HEK293 (cell line): Measurements from ENCODE around the gene MYO5B.

Experiments
- SP7 ChIP-seq: fragments of 450-650 bp; formaldehyde crosslinking; IDR thresholded peaks from 2 replicates; pipeline ENCODE4 v1.5.1; 2016; ENCODE audit warnings: missing biosample characterization, missing genetic modification characterization
- ZNF114 ChIP-seq: fragments of 450-650 bp; formaldehyde crosslinking; IDR thresholded peaks from 2 replicates; pipeline ENCODE4 v1.5.0; 2017; ENCODE audit warnings: missing biosample characterization, missing genetic modification characterization
- ZNF133 ChIP-seq: fragments of 450-650 bp; formaldehyde crosslinking; IDR thresholded peaks from 2 replicates; pipeline ENCODE4 v1.5.1; 2016; ENCODE audit warnings: missing biosample characterization, missing genetic modification characterization
- ZNF221 ChIP-seq: fragments of 450-650 bp; formaldehyde crosslinking; IDR thresholded peaks from 2 replicates; pipeline ENCODE4 v1.5.1; 2017; ENCODE audit warnings: missing biosample characterization, missing genetic modification characterization, borderline replicate concordance
- ZNF239 ChIP-seq: fragments of 450-650 bp; formaldehyde crosslinking; IDR thresholded peaks from 2 replicates; pipeline ENCODE4 v1.5.1; 2016; ENCODE audit warnings: missing biosample characterization, missing genetic modification characterization
- ZNF530 ChIP-seq: fragments of 450-650 bp; formaldehyde crosslinking; IDR thresholded peaks from 2 replicates; pipeline ENCODE4 v1.5.1; 2016; ENCODE audit warnings: low read depth, missing biosample characterization, missing genetic modification characterization
- ZNF747 ChIP-seq: fragments of 450-650 bp; formaldehyde crosslinking; IDR thresholded peaks from 2 replicates; pipeline ENCODE4 v1.5.1; 2016; ENCODE audit warnings: missing biosample characterization, missing genetic modification characterization
- ZNF785 ChIP-seq: fragments of 450-650 bp; formaldehyde crosslinking; IDR thresholded peaks from 2 replicates; pipeline ENCODE4 v1.5.1; 2016; ENCODE audit warnings: missing biosample characterization, missing genetic modification characterization
- TF ChIP-seq, protein P1 (sequence below): fragments of 450-650 bp; formaldehyde crosslinking; IDR thresholded peaks from 2 replicates; pipeline ENCODE4 v1.5.1; 2016; ENCODE audit warnings: missing biosample characterization, missing genetic modification characterization
- TF ChIP-seq, protein P2 (sequence below): fragments of 450-650 bp; formaldehyde crosslinking; IDR thresholded peaks from 2 replicates; pipeline ENCODE4 v1.5.1; 2016; ENCODE audit warnings: missing biosample characterization, missing genetic modification characterization
- TF ChIP-seq, protein P3 (sequence below): fragments of 450-650 bp; formaldehyde crosslinking; IDR thresholded peaks from 2 replicates; pipeline ENCODE4 v1.5.1; 2016; ENCODE audit warnings: missing biosample characterization, missing genetic modification characterization
- TF ChIP-seq, protein P4 (sequence below): fragments of 450-650 bp; formaldehyde crosslinking; IDR thresholded peaks from 2 replicates; pipeline ENCODE4 v1.5.1; 2016; ENCODE audit warnings: missing biosample characterization, missing genetic modification characterization

- TF ChIP-seq, protein P1, sequence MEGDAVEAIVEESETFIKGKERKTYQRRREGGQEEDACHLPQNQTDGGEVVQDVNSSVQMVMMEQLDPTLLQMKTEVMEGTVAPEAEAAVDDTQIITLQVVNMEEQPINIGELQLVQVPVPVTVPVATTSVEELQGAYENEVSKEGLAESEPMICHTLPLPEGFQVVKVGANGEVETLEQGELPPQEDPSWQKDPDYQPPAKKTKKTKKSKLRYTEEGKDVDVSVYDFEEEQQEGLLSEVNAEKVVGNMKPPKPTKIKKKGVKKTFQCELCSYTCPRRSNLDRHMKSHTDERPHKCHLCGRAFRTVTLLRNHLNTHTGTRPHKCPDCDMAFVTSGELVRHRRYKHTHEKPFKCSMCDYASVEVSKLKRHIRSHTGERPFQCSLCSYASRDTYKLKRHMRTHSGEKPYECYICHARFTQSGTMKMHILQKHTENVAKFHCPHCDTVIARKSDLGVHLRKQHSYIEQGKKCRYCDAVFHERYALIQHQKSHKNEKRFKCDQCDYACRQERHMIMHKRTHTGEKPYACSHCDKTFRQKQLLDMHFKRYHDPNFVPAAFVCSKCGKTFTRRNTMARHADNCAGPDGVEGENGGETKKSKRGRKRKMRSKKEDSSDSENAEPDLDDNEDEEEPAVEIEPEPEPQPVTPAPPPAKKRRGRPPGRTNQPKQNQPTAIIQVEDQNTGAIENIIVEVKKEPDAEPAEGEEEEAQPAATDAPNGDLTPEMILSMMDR: no peak
- TF ChIP-seq ZNF114 (no peak), ZNF239 (no peak), ZNF221 (tag by site-specific recombination) (no peak), ZNF133 (tag by site-specific recombination) (no peak), SP7 (tag by site-specific recombination) (no peak), ZNF530 (tag by site-specific recombination) (no peak), ZNF785 (no peak), ZNF747 (no peak)
- TF ChIP-seq, protein P2, sequence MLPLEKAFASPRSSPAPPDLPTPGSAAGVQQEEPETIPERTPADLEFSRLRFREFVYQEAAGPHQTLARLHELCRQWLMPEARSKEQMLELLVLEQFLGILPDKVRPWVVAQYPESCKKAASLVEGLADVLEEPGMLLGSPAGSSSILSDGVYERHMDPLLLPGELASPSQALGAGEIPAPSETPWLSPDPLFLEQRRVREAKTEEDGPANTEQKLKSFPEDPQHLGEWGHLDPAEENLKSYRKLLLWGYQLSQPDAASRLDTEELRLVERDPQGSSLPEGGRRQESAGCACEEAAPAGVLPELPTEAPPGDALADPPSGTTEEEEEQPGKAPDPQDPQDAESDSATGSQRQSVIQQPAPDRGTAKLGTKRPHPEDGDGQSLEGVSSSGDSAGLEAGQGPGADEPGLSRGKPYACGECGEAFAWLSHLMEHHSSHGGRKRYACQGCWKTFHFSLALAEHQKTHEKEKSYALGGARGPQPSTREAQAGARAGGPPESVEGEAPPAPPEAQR: no peak
- TF ChIP-seq, protein P3, sequence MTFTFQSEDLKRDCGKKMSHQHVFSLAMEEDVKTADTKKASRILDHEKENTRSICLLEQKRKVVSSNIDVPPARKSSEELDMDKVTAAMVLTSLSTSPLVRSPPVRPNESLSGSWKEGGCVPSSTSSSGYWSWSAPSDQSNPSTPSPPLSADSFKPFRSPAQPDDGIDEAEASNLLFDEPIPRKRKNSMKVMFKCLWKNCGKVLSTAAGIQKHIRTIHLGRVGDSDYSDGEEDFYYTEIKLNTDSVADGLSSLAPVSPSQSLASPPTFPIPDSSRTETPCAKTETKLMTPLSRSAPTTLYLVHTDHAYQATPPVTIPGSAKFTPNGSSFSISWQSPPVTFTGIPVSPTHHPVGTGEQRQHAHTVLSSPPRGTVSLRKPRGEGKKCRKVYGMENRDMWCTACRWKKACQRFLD (tag by site-specific recombination): no peak
- TF ChIP-seq, protein P4, sequence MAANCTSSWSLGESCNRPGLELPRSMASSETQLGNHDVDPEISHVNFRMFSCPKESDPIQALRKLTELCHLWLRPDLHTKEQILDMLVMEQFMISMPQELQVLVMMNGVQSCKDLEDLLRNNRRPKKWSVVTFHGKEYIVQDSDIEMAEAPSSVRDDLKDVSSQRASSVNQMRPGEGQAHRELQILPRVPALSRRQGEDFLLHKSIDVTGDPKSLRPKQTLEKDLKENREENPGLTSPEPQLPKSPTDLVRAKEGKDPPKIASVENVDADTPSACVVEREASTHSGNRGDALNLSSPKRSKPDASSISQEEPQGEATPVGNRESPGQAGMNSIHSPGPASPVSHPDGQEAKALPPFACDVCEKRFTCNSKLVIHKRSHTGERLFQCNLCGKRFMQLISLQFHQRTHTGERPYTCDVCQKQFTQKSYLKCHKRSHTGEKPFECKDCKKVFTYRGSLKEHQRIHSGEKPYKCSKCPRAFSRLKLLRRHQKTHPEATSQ (tag by site-specific recombination): no peak
Observed at GRCh38 chr18:49959176-49959575, 235.8 kb downstream of the MYO5B start.
